Upper lobe of left lung (tissue), 4 donors: ENCODE measurements around the gene DISP3.

ENCODE experiments used
- CTCF ChIP-seq, 6 experiments: fragments of 450-650 bp in 4 of 6; fragments of 200-600 bp in 2 of 6; sonication (generic) in 2 of 6; IDR thresholded peaks; one replicate each; pipeline ENCODE4 v1.5.1; 2016 to 2019; ENCODE audit warnings: antibody characterized with exemption in 6 of 6
- EP300 ChIP-seq, 4 donors: sonication (generic); formaldehyde crosslinking; IDR thresholded peaks; one replicate each; pipeline ENCODE4 v1.5.1; 2017; ENCODE audit warnings: antibody characterized with exemption in 4 of 4, control low read depth in 2 of 4
- POLR2A ChIP-seq, 4 donors: fragments of 450-650 bp; IDR thresholded peaks; one replicate each; pipeline ENCODE4 v1.5.1; 2016 to 2017; ENCODE audit warnings: antibody characterized with exemption in 4 of 4, mild to moderate bottlenecking in 2 of 4
- POLR2AphosphoS5 ChIP-seq, 2 donors: sonication (generic); formaldehyde crosslinking; IDR thresholded peaks; one replicate each; pipeline ENCODE4 v1.5.1; 2017; ENCODE audit warnings: antibody characterized with exemption in 2 of 2

GRCh38 chr1:11434501-11434900 lies 44.5 kb upstream of the DISP3 start:
- TF ChIP-seq CTCF (IDR thresholded peaks at IDR 0.05) (no peak), POLR2AphosphoS5 (IDR thresholded peaks at IDR 0.05) (no peak), POLR2A (IDR thresholded peaks at IDR 0.05) (no peak), EP300 (IDR thresholded peaks at IDR 0.05) (no peak)
